NCI-H82 treated with DMSO at 0.1 percent for 48 hours (cell line): ENCODE data around the gene PAAF1.

Source experiments
- DNase-seq: peaks from one replicate; lab custom pipeline; 2025; ENCODE audit not compliant: unreplicated experiment; lab: John Stamatoyannopoulos, UW

The PAAF1 gene

DNA sequence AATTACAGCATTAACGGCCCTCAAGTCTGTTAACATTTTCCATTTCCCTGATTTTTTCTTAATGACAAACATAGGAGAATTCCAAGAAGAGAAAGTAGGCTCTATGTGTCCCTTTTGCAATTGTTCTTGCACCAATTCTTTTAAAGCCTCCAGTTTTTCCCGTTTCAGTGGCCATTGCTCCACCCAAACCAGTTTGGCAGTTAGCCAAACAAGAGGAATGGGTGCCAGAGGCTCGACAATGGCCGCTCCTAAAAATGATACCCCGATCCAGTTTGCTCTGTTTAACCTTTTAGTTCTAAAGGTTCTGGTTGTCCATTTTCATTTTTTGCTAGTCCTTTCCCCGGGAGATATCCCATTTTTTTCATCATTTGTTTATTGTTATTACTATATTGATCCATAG lies 67.3 kb downstream of the PAAF1 start:
- DNase-seq: no peak

DNA sequence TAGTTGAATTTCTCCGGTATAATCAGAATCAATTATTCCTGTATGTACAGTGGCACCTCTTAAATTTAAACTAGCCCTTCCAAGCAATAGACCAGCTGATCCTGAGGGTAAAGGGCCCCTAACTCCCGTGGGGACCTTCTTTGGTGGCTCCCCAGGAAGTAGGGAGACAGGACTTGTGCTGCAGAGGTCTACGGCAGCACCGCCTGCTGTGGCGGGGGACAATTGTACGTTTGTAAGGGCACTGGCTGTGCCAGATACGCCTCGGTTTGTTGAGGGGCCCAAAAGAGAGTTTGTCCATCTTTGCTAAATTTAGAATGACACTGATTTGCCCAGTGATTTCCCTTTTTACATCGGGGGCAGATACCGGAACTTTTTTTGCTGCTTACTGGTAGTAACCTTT lies 68.1 kb downstream of the PAAF1 start:
- no peak for DNase-seq

DNA sequence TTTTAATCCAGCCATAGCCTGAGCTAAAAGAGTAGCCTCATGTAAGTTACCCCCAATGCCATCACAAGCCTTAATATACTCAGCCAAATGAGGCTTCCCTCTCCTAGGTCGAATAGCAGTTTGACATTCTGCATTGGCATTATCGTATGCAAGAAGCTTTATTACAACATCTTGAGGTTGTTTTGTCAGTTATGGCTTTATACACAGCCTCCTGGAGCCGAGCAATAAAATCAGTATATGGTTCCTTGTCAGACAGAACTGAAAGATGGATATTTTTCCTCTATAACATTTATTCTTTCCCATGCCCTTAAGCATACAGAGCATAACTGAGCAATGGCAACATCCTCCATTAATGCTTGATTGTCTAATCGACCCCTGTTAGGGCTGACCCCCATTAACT lies 68.6 kb downstream of the PAAF1 start:
- DNase-seq: no peak

DNA sequence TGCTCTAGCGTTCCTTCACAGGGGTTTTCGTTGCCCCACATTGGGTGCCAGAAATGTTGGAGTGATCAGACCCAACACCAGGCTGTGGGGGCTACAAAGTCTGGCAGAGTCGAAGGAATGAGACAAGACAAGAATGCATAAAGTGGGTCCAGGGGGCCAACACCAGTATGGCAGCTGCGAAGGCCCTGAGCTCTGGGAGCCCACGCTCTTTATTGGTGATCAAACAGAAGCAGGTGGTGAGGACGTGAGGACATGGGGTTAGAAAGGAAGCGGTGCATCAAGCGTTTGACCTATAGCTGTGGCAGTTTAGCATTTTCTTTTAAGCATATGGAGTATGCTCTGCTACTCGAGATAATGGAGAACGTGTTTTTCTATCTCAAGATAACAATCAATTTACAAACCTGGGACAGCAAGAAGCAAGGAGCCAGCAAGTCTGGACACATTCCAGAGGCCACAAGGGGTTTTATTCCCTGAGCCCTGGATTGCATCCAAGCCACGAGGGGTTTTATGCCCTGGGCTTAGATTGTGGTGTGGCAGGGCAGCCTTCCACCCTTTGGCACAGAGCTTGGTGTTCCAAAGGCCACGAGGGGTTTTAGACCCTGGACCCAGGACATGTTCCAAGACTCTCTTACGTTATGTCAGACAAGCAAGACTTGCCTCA lies 70.1 kb downstream of the PAAF1 start:
- DNase-seq: no peak

DNA sequence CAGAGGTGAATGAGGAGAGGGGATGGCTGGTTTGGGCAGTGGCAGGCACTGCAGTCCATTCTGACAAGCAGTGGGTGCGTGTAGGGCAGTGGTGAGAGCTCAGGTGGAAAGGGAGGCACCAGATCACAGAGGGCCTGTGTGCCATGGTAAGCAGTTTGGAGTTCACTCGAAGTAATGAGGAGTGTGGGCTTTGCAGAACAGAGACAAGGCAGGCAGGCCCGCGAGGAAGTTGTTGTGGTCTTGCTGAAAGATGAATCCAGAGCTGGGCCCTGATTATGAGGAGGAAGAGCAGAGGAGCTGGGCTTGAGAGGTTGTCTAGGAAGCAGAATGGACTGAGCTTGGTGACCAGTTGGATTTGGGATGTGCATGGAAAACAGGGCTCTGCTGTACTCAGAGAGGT lies 72.4 kb downstream of the PAAF1 start:
- DNase-seq: no peak

DNA sequence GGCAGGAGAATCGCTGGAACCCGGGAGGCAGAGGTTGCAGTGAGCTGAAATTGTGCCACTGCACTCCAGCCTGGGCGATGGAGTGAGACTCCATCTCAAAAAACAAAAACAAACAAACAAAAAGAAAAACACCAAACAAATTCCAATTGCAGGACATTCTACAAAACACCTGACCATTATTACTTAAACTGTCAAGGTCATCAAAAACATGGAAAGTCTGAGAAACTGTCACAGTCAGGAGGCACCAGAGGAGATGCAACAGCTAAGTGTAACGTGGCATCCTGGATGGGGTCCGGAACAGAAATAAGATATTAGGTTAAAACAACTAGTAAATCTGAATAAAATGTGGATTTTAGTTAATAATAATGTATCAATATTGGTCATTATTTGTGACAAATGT lies 73.1 kb downstream of the PAAF1 start:
- no peak for DNase-seq

DNA sequence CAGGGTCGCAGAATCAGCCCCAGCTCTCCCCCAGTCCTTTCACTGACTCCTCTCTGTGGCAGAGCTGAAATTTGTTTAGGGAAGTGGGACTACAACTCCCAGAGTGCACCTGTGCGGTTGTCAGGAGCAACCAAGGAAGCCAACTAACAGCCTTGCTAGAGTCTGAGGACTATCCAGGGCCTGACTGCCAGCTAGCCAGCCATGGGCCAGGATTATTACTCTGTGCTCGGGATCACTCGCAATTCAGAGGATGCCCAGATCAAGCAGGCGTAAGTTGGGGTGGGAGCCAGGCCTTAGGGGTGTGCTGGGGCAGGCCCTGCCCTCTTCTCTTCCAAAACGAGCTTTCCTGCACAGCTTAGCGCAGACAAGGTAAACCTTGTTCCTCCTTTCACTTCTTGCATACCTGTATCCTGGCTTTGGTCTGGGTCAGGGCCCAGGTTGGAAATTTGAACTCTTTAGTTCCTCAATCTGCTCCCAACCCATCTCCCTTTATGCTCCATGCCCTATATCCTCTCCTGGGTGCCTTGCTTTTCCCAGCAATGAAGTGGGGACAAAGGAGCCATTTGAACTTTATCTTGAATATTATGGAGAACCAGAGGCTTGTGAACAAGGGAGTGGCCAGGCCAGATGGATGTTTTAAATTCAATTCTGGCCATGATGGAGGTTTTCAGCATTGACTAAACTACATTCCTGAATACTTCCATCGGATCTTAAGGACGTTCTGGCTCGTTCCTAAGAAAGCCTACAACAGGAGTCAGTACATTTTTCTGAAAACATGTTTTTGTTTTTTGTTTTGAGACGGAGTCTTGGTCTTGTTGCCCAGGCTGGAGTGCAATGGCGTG lies 74.3 kb downstream of the PAAF1 start, which contains the start of gene DNAJB13:
Gene DNAJB13 (plus strand): TSS at position 158 of the 842 bp plus-strand sequence. CDS start 44 bp downstream, at position 202.
- DNase-seq: no peak

DNA sequence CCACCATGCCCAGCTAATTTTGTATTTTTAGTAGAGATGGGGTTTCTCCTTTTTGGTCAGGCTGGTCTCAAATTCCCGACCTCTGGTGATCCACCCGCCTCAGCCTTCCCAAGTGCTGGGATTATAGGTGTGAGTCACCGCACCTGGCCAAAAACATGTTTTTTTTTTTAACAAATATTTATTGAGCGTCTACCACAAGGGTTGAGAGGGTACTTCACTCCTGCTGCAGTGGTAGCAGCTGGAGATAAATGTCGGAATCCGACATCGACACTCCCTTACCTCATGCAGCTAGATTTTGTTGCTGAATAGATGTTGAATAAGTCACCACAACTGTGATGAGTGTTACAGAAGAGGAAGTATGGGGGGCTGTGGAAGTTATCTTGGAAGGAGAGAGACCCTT lies 75.0 kb downstream of the PAAF1 start:
- DNase-seq: no peak

DNA sequence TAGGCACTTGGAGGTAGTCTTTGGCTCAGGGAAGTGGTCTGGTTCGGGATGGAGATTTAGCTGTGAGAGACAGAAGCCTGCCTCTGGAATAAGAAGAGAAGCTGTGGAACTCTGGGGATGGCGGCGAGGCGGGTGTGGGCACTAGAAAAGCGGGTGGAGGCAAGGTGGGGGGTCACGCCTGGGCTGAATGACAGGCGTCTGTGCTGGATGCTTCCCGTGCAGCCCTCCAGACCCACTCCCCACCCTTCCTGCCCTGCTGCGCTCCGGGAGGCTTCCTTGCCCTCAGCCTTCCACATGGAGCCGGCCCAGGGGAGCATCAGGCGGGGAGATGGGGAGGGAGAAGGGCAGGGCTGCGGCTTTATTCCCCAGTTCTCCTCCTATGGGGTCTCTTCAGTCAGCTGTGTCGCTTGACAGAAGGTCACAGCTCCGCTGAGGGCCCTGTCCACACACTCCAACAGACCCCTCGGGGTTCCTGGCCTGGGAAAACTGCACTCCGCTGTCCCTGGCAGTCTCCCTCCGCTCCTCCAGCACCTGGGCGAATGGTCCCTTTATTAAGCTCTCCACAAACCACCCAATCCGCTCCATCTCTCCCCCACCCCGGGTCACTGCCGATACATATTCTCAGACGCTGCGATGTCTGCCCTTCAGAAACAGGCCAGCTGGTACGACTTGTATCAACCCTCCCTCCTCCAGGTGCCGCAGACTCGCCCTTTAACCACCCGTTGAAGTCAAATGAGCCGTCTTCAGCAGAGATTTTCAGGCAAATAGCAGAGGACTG lies 80.3 kb downstream of the PAAF1 start:
- no peak for DNase-seq

DNA sequence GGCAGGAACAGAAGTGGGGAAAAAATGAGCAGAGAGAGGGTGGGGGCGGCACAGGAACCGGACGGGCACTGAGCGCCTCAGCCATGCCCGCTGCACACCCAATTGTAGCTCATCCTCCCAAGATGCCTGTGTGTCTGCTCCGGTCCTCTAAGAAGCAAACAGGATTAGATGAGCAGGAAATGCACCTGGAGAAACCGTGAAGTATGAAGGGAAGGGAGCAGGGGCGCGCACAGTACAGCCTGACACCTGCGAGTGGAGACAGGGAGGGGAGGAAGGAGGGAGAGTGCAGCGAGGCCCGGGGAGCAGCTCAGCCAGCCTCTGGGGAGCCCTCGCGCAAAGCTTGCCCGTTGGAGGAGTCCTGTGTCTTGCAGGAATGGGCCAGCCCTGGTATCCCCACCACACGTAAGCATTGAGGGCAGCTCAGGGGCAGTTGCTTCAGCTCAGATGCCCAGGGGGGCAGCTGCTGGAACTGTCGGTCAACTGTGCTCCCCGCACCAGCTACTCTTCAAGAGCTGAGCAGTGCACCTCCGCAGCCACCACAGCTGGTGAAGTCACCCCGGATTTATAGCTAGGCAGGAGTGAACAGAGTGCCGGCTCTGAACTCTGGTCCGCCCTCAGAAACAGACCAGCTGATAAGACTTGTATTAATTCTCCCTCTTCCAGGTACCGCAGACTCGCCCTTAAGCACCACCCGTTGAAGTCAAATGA lies 81.0 kb downstream of the PAAF1 start:
- no peak for DNase-seq

DNA sequence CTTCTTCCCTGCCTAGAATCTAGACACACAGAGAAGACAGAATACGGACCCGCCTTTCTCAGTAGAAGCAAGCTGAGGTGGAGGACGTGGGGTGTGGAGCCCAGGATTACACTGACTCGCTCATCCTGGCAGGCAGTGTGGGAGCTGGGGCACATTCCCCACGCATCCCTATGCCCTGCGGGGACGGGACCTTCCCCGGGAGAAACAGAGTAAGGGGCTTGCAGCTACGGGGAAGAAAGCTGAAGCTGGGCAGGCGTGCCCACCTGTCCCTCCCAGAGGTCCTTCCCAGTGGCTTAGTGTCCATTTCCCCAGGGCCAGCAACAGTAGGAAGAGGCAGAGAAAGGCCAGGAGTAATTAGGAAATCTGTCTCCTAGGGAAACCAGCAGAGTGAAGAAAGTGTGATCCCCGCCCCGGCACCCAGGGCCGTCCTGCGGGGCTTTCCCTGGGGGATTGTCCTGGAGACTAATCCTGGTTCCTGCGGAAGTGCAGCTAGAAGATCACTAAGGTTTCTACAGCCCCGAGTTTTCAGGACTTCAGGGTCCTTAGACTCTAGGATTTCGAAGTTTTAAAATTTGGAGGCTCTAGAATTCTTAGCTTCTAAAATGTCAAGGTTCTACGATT lies 81.8 kb downstream of the PAAF1 start:
- DNase-seq: no peak

DNA sequence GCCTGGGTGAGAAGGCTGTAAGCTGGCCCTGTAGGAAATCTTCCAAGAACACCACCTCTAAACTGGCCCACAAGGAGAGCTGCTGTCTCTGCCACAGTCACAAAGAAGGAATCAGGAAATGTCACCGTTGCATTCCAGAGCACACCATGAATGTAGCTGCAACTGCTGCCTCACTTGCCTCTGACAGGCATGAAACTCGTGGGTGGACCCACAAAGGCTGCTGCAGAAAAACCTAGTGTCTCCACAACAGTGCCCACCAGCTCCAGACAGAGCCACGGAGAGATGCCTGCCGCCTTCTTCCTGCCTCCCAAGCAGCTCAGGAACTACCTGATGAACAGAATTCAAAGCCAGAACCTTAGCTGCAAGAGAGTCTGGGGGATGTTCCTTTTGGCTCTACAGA lies 84.5 kb downstream of the PAAF1 start:
- DNase-seq: no peak

DNA sequence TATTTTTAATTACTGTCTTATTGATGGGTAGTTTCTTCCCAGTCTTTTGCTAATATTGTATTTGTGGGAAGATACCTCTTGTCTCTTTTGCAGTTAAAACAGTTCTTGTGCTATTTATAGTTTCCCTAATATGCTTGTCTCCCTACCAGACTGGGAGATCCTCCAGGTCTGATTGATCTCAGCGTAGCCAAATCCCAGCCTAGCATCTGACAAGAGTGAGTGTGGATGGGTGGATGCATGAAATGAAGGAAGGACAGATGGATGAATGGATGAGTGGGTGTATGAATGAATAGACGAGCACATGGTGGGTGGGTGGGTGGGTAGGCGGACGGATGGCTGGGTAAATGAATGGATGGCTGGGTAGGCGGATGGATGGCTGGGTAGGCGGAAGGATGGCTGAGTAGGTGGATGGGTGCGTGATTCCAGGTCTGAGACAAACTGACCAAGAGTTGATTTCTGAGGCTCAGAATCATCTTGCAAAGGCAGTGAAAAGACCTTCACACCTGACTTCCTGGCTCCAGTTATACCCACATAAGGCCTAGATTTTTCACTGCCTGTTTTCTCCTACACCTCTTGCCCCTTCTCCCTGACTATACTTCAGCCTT lies 85.4 kb downstream of the PAAF1 start:
- DNase-seq: no peak

DNA sequence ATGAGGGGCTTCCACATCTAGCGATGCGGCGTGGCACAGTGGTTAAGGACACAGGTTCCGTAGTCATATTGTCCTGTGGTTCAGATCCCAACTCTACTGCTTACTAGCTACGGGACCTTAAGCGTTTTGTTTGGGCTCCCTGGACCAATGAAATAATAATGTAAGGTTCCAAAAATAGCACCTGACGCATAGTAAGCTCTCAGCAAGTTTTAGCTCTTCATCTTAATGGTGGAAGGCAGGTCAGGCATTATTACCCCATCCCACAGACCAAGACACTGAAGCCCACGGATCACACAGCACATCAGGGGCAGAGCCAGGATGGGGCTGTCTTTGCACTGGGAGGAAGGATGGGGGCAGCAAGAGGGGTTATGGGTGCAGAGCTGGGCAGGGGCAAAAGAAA lies 87.1 kb downstream of the PAAF1 start:
- DNase-seq: no peak

DNA sequence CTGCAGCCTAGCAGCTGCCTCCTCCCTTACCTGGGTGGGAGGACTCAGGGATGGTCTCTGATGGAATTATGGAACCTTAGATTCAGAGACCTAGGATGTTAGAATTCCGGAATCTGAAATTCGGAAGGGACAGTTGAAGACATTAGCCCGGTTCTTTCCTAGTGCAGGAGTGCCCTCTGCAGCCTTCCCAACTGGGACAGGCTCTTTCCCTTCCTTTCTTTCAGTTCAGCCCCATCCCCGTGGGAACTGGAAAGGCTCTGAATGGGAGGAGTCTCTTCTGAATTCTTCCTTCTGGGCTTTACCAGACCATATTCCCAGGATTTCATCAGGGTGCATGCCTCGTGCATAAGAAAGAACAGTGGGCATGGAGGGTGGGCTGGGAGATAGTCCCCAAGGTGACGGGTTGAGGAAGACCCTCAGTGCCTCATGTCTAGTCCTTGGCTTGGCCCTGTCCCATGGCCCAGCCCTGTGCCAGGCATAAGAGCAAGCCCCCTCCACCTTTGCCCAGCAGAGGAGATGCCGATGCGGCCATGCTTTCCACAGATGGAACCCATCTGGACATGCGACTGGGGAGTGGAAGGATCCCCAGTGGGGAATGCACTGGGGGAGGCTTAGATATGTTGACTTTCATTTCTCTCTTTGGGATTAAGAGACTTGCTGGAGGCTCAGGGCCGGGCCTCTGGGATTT lies 88.4 kb downstream of the PAAF1 start:
- DNase-seq: no peak

DNA sequence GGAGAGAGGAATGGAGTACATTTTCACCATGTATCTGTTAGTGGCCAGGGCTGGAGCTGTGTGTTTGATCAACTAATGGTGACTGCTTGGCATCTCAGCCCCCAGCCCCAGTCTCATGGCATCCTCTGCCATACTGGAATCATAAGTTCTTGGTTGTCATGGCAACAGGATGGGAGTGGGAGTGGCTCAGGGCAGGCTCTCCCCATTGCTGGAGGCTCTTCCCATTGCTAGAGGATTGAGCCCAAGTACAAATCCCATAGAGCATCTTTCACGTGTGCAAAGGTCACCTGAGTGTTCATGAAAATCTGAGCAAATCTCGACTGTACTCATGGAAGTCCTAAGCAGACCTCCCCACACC lies 88.9 kb downstream of the PAAF1 start:
- DNase-seq: no peak

DNA sequence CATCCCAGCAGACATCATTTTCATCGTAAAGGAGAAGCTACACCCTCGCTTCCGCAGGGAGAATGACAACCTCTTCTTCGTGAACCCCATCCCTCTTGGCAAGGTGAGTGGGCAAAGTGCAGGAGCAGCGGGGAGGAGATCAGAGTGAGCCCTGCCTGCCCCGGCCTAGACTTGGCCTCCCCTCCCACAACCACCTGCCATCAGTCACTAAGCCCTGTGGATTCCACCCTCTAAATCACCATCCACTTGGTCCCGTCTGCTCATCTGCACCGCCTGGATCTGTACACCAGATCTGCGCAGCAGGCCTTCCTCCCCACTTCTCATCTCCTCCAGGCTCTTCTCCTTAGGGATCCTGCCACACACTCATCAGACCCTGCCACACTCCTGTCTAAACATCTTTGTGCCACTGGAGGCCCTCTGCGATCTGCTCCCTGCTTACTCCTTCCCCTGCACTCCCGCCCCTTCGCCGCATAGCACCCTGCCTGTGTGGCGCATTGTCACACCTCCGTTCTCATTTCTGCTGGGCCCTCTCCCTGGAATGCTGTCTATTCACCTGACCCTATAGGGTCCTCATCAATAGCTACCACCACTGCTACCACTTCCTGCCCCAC lies 91.7 kb downstream of the PAAF1 start:
- peak; percentile 12 for DNase-seq

DNA sequence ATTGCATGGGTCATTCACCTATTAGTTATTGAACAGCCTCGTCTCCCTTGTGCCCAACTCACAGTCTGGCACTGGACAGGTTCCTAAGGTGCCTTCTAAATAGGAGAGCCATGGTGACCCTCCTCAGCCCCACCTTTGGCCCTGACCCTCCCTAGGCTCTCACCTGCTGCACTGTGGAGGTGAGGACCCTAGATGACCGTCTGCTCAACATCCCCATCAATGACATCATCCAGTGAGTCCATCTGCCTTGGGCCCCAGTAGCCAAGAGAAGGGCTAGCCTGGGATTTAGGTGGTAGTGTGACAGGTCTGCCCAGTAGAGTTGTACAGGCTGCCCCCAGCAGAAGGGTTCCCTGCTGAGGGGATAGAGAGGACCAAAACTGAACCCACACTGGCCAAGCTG lies 92.3 kb downstream of the PAAF1 start:
- DNase-seq: no peak

DNA sequence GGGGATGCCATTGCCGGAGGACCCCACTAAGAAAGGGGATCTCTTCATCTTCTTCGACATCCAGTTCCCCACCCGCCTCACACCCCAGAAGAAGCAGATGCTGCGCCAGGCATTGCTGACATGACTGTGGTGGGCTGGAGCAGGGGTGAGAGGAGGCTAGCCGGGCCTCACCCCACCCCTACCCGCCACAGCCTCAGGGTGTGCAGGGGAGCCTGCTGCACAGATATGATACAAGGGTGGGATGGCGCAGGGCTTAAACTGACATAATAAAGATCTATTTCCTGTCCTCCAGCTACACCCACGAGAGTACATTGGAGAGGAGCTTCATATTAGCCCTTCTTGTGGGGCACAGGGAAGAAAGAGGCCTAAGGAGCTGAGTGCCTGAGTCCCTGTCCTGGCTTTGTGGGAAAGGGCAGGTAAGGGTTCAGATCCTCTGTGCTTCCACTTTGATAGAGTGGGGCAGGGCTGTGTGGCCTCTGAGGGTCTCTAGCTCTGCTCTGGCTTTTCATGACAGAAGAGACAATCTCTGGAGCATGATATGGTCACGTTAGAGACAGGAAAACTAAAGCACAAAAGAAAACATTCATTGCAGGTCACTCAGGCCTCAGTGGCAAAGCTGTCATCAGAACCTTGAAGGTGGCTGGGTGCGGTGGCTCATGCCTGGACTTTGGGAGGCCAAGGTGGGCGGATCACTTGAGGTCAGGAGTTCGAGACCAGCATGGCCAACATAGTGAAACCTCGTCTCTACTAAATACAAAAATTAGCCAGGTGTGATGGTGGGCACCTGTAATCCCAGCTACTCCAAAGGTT lies 93.4 kb downstream of the PAAF1 start:
- DNase-seq: no peak
